ENCODE data around the gene POLE2.
"Not testable (repeated sequence)": the region's sequence is repeated elsewhere in the genome, so short reads cannot be mapped to it uniquely, and the experiment has no call there.

POLE2 gene

DNA sequence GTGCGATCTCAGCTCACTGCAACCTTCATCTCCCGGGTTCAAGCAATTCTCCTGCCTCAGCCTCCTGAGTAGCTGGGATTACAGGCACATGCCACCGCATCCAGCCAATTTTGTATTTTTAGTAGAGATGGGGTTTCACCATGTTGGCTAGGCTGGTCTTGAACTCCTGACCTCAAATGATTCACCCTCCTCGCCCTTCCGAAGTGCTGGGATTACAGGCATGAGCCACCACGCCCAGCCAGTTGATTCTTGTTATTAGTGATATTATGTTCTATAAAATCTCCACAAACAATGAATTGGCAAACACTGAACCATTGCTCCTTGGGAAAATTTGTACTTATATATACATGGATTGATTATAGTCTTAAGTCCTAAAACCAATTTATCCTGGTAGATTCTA, 30.5 kb downstream of the POLE2 start:
- not testable (repeated sequence) for DNase-seq

DNA sequence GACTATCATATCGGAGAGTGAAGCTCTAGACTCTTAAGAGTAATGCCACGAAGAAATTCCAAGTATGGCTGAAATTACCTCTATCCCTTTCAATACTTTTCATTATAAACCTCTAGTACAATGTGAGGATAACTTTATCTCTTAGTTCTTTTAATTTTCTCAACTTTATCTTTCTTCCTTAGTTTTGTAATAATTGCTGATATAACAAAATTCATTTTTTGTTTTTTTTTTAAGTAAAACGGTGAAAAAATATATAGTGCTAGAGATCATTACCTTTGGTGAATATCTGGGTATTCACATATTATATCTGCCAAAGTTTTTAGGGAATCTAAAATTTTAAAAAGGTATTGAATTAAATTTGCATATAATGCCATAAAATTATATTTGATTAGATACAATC, 33.5 kb downstream of the POLE2 start:
- DNase-seq = no peak

DNA sequence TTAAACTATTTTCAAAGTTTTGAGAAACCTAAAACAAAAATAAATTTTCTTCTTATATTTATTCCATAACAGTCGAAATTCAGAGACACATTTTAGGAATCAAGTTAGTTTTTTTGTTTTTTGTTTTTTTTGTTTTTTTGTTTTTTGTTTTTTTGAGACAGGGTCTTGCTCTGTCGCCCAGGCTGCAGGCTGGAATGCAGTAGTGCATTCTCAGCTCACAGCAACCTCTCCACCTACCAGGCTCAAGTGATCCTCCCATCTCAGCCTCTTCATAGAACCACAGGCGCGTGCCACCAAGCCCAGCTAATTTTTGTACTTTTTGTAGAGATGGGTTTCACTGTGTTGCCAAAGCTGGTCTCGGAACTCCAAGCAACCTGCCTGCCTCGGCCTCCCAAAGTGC, 34.5 kb downstream of the POLE2 start:
- no peak for DNase-seq

DNA sequence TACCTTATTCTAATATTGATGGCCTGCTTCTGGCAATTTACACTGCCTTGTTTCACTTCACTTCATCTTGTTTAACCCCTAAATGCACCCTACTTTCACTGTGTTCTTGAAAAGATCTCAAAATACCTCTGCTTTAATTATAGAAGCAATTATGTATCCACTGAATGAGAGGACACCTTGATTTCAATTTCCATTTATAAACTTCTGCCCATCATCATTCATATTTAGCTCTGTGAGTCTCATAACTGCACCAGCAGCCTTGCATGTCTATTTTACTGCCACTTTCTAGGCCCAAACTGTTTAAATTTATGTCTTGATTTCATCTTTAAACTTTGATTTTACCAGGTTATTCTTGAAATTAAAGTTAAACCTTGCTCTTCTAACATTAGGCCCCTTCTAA, 45.9 kb downstream of the POLE2 start:
- no peak for DNase-seq

DNA sequence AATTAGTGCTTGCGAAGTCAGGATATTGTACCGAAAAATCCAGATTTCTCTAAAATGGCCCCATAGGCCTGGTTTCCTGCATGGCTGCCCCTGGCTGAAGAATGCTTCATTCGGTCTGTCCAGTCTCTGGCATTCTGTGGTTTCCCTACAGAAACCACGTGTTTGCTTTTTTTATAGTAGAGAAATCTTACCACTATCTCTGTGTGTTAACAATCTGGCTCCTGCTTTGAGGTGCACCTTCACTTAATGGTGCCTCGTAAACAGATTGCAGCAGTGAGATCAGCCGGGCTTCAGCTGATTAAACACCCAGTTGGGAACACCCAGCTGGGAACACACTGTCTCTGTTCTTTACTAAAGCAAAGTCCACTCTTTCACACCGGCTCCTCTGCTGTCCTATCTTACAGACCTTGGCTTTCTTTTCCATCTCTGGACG, 46.3 kb downstream of the POLE2 start:
- no peak for DNase-seq

DNA sequence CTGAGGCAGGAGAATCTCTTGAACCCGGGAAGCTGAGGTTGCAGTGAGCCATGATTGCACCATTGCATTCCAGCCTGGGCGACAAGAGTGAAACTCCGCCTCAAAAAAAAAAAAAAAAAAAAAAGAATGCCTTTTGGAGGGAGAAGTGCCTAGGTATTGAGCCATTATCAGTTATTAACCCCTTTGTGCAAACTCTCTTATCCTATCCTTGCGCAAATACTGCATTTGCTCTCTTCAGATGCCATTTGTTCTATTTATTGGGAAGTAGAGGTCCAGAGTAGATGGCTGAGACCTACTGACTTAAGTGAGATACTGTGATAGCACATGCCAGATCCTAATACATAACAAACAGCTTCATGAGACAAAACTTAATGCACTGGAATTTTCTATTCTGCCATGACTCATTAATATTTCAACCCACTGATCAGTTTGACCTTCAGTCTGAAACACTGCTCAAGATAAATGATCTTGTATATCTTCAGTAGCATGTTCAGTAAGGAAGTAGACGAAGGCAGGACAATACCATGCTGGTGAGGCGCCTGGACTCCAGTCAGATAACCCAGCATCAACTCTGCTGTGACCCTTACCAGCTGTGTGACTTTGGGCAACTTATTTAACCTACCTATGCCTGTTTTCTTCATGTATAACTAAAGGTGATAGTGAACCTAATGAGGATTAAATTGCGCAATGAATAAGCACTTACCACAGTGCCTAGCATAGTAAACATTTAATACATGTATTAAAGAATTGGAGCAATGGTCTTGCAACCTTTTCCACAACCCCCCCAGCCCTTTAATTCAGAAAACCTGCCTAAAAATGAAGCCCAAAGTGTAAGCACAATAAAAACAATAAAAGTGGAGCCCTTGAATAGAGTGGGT, 47.2 kb downstream of the POLE2 start:
- no peak for DNase-seq

DNA sequence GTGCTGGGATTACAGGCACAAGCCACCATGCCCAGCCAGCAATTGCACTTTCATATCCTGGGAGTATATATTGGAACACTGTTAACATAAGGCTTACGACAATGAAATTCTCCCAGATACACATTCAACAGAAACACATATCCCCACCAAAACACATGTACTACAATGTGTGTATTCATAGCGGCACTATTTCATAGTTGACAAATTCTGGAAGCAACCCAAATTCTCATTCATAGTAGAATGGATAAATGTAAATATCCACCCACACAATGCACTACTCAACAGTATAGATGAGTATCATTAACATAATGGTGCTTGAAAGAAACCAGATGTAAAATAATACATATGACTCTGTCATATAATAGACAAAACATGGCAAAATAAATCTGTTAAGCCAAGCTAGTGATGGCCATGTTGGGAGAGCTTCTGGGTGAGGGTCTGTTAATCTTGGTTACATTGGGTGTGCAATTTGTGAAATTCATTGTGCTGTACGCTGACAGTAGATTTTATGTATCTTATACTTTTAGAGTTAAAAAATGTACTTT, 50.4 kb downstream of the POLE2 start:
- no peak for DNase-seq

DNA sequence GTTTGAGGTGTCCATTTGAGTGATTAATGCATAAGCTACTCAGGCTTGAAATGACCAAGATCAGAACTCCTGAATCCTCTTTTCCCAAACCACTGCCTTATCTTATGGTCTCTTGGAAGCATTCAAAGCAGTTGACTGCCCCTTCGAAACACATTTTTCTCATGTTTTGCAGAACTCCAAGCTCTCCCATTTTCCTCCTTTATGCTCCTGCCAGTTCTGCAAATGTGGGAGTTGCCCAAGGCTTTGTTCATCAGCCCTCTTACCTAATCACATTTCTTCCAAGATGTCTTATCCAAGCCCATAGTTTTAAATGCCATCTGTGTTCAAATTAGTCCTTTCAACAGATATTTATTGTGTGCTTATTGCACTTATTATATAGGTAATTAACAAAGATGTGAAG, 51.1 kb downstream of the POLE2 start:
- no peak for DNase-seq

DNA sequence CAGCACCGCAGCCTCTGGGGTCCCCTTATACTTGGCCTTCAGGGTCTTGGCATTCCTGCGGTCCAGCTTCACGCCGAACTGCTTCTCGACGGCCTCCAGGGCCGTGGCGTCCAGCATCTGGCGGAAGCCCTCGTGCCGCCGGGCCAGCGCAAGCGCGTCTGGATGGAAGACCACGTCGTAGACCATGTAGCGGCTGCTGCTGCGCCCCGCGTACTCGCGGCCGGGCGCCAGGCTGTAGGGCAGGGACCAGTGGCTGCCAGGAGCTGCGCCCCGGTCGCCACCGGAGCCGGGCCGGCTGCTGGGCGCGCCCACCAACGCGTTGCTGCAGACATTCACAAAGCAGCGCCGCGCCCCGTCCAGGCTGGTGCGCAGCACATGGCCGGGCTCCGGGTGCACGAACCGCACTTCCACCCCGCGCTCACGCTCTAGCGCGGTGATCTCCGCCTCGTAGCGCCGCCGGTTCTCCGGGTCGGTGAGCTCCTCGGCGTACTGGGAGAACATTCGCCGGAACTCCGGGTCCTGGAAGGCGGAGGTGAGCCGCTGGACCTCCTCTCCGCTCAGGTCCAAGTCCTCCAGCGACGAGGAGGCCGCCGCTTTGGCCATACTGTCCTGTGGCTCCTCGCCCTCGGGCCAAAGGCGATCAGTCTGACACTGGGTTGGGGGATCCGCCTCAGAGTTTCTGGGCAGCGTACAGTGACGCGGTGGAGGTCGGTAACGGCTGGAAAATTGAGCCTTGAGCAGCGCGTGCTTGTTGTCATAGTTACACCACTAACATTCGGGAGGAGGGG, 53.3 kb downstream of the POLE2 start, which contains the start of gene DNAAF2:
Gene DNAAF2 (minus strand): TSS at position 698 of the 788 bp plus-strand sequence. CDS start 95 bp downstream, at position 603.
- peak; percentile 53 for DNase-seq

DNA sequence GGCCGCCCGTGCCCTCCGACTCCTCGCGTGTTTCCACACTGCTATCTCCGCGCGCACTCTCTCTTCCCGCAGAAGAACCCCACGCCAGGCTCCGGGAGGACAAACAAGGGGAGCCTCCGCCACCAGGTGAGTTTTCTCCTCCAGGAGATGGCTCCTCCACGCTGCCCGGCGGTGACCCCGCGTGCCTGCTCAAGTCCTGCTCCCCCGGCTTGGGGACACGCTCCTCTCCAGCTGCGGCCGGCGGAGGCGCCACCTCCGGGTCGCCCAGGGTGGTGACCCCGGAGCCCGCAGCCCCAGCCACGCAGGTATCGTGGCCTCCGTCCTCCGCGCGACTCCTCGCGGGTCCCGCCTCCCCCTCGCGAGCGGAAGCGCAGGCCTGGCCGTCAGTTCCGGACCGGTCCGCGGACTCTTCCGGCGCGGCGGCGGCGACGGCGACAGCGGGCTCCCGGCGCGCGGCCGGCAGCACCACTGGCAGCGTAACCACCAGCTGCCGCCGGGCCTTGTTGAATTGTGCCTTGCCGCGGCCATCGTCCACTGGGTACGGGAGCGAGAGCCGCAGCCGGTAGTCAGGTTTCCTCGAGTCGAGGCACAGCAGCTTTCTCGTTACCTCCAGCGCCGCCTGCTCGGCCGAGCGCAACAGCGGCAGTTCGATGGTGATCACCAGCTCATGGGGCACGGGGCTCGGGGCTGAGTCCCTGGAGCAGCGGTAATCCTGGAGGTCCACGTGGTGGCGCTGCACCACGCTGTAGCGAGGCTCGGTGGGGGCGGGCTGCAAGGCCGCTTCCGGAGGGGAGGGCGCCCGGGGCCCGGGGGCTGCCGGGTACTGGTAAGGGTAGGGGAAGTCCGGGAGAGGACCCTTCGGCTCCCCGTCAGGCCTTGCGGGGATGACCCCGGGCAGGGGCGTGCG, 54.1 kb downstream of the POLE2 start:
- DNase-seq = peak; percentile 95

DNA sequence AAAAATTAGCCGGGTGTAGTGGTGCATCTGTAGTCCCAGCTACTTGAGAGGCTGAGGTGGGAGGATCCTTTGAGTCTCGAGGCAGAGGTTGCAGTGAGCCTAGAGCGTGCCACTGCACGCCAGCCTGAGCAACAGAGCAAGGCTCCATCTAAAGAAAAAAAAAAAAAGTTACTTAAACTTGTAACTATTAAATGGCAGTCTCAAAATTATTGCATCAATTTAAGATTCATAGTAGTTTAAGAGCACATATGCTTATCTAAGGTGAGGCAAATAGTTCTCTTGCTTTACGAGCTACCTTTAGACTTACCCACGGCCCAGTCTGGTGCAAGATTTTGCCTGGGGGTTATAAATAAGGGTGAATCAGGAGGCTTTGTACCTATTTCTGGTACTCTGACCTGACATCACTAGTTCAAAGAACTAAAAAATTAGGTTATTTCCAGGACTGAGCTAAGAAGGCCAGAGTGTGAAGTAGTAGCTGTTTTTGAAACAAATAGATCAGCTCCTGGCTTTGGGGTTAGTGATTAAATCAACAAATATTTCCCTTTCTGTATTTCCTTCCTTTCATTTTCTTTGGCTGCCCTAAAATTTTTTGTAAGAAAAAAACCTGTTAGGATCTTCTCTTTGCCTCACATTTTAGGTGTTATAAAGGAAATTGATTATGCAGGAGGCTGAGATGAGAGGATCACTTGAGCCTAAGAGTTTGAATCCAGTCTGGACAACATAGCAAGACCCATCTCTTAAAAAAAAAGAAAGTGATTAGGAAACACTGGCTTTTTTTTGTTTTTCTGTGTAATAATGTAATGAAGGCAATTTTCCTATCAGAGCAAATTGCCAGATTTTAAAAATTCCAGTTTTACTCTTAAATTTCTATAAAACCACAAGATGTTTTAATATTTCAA, 63.8 kb downstream of the POLE2 start:
- no peak for DNase-seq

DNA sequence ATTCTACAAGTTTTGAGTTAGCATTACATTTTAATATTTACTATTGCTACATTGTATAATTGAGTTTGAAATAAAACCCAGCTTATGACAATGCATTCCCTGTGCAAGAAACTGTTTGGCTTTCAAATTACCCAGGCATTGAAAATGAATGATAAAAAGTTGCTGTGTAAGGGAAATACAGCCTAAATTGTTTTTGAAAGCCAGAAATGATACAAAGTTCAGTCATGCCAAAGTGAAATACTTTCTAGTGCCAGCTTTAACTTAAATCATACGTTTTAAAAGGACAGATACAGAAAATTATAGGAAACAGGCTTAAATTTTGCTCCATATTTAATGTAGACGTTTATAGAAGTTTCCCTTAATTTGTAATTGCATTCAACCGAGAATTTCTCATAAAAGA, 64.6 kb downstream of the POLE2 start:
- no peak for DNase-seq

DNA sequence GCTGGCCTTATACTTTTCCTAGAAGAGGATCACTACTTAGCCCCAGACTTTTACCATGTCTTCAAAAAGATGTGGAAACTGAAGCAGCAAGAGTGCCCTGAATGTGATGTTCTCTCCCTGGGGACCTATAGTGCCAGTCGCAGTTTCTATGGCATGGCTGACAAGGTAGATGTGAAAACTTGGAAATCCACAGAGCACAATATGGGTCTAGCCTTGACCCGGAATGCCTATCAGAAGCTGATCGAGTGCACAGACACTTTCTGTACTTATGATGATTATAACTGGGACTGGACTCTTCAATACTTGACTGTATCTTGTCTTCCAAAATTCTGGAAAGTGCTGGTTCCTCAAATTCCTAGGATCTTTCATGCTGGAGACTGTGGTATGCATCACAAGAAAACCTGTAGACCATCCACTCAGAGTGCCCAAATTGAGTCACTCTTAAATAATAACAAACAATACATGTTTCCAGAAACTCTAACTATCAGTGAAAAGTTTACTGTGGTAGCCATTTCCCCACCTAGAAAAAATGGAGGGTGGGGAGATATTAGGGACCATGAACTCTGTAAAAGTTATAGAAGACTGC, 65.9 kb downstream of the POLE2 start:
- peak; percentile 9 for DNase-seq

DNA sequence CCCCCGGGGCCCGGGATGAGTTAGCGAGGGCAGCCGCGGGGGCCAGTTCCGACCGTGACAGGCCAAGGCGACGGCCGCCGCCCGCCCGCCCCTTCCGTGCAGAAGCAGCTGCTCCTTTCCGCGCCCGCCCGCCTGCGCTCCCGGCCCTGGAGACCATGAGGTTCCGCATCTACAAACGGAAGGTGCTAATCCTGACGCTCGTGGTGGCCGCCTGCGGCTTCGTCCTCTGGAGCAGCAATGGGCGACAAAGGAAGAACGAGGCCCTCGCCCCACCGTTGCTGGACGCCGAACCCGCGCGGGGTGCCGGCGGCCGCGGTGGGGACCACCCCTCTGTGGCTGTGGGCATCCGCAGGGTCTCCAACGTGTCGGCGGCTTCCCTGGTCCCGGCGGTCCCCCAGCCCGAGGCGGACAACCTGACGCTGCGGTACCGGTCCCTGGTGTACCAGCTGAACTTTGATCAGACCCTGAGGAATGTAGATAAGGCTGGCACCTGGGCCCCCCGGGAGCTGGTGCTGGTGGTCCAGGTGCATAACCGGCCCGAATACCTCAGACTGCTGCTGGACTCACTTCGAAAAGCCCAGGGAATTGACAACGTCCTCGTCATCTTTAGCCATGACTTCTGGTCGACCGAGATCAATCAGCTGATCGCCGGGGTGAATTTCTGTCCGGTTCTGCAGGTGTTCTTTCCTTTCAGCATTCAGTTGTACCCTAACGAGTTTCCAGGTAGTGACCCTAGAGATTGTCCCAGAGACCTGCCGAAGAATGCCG, 66.7 kb downstream of the POLE2 start:
- DNase-seq = peak; percentile 78

DNA sequence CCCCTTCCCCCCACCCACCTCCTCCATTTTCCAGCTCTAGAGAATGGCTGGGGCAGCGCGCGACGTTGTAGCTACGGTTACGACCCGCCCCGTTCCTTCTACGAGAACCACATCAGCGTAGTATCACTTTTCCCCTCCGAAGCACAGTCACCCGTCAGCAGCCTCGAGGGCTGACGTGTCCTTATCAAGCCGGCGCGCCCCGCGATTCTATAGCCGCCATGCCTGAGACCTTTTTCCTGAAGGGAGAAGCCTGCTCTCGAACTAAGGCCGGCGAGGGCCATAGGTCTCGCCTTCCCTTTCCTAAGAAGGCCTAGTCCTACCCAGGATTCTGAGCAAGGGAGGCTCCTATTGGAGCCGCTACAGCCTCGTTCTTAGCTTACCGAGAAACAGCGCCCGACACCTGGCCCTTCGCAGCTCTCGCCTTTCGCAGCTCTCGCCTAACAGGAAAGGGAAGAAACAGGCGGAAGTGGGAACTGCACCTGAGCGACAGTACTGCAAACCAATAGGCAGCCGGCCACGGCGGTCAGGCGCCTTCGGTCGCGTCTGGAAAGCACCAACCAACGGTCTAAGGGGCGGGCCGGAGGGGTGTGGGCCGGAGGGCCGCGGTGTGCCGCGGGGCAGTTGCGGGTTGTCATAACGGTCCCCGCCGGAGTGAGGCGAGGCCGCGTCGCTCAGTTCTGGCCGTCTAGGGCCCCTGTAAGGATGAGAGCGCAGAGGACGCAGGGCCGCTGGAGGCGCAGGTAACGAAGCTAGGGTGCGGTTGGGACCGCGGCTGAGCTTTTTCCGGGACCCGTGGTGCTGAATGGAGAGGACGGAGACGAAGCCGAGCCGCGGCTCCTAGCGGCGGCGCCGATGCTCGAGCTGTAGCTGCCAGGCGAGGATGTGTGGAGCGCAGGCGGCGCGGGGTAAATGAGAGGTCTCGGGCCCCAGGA, 67.6 kb downstream of the POLE2 start, which contains the start of the genes MGAT2 and RPL36AL:
Gene MGAT2 (plus strand): TSS at position 618 of the 932 bp plus-strand sequence. CDS start 470 bp downstream, outside the sequence.
Gene RPL36AL (minus strand): TSS at position 445 of the 932 bp plus-strand sequence. CDS start 1,522 bp downstream, outside the sequence.
- peak; percentile 99 for DNase-seq

DNA sequence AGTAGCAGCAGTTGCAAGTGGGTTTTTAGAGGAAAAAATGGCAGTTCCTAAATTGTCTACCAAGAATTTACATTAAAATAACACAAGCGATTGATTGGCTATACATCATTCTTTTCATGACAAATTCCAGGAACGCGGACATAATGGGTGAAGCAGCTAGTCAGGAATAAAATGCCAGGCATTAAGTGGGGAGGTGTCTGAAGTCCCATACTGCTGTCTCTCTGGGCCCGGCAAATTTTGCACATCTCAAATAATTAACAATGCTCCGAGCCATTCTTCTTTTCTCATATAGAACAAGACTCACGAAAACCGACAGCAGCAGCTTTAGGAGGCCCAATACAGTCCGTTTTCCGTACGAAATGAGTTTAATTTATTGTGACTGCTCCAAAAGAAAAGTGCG, 68.3 kb downstream of the POLE2 start:
- DNase-seq = no peak

DNA sequence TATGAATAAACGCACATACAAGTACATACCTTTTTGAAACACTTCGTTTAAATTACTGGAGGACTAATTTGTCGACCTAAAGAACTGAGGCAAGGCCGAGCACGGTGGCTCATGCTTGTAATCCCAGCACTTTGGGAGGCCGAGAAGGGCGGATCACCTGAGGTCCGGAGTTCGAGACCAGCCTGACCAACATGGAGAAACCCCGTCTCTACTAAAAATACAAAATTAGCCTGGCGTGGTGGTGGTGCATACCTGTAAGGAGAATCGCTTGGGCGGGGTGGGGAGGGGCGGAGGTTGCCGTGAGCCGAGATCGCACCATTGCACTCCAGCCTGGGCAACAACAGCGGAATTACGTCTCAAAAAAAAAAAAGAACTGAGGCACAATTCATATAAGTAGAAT, 68.7 kb downstream of the POLE2 start:
- DNase-seq = not testable (repeated sequence)

DNA sequence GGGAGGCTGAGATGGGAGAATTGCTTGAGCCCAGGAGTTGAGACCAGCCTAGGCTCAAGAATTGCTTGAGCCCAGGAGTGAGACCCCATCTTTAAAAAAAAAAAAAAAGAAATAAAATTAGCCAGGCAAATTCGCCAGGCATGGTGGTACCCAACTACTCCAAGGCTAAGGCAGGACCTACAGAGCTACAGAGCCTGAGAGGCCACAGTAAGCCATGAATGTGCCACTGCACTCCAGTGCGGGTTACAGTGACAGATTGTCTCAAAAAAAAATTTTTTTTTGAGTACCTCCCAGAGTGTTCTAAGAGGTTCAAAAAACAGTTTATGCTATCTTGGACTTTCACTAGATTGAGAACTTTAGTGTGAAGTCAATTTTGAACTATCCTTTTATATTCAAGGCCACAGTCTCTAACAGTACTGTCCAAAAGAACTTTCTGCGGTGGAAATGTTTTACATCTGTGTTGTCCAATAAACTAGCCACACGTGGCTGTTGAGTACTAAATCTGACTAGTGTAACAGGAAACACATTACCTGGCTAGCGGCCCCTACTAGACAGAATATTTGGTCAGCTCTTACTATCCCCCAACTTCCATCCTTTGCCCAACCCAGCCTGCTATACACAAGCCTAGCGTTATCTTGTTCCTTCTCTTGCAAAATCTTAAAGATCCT, 70.0 kb downstream of the POLE2 start:
- no peak for DNase-seq
